NCI-H446 (cell line): Measurements from ENCODE around the gene UPK1A.
"Not testable (repeated sequence)": the region's sequence is repeated elsewhere in the genome, so short reads cannot be mapped to it uniquely, and the experiment has no call there.

Experiments
- DNase-seq, 2 experiments: peaks; one replicate each; lab custom pipeline; 2025; lab: John Stamatoyannopoulos, UW

The UPK1A gene

DNA sequence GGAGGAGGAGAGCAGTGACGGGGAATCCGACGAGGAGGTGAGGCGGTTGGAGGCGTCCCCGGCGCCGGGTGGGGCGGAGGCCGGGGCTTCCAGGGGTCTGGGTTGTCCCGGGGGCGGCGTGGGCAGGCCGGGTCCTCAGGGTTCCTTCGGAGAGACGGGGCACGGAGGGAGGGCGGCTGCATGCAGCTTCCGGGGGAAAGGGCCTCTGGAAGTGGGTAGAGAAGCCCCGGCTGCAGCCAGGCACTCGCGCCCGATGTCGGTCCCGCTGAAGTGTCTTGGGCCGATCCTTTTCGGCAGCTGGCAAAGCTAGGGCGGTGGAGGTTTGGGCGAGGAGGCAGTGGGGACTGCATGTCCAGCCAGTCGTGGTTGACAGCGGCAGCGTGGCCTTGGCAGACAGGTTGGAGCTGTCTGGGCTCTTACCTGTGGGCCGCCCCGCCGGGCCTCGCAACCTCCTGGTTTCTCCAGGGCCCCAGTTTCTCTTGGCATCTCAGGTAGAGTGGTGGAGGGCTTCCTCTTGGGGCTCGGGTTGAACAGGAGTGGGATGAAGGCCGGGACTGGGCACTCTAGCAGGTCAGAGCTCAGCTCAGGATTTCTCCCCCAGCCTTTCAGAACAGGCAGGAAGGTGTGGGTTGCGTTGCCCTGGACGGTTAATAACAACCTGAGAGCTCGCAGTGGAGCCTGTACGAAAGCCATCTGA is 52.2 kb downstream of the UPK1A start:
- no peak for DNase-seq

DNA sequence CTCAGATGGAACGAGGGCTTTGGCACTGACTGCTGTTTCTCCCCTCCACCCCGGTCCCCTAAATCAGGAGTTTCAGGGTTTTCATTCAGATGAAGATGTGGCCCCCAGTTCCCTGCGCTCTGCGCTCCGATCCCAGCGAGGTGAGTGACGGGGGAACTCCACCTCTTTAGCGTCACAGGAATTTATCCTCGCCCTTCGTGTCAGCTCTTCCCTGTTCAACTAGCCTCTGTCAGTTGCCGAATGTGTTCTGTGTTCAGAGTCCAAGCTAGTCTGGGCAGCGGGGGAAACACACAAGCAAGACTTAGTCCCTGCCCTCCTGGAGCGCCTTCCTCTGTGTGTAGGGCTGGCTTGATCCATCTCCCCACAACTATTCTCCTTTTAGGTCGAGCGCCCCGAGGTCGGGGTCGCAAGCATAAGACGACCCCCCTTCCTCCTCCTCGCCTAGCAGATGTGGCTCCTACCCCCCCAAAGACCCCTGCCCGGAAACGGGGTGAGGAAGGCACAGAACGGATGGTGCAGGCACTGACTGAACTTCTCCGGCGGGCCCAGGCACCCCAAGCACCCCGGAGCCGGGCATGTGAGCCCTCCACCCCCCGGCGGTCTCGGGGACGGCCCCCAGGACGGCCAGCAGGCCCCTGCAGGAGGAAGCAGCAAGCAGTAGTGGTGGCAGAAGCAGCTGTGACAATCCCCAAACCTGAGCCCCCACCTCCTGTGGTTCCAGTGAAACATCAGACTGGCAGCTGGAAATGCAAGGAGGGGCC is 53.3 kb downstream of the UPK1A start:
- no peak for DNase-seq

DNA sequence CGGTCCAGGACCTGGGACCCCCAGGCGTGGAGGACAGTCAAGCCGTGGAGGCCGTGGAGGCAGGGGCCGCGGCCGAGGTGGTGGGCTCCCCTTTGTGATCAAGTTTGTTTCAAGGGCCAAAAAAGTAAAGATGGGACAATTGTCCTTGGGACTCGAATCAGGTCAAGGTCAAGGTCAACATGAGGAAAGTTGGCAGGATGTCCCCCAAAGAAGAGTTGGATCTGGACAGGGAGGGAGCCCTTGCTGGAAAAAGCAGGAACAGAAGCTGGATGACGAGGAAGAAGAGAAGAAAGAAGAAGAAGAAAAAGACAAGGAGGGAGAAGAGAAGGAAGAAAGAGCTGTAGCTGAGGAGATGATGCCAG is 53.8 kb downstream of the UPK1A start:
- DNase-seq, result no peak

DNA sequence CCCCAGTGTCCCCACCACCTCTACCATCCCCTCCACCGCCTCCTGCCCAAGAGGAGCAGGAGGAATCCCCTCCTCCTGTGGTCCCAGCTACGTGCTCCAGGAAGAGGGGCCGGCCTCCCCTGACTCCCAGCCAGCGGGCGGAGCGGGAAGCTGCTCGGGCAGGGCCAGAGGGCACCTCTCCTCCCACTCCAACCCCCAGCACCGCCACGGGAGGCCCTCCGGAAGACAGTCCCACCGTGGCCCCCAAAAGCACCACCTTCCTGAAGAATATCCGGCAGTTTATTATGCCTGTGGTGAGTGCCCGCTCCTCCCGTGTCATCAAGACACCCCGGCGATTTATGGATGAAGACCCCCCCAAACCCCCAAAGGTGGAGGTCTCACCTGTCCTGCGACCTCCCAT is 54.3 kb downstream of the UPK1A start:
- DNase-seq, result no peak

DNA sequence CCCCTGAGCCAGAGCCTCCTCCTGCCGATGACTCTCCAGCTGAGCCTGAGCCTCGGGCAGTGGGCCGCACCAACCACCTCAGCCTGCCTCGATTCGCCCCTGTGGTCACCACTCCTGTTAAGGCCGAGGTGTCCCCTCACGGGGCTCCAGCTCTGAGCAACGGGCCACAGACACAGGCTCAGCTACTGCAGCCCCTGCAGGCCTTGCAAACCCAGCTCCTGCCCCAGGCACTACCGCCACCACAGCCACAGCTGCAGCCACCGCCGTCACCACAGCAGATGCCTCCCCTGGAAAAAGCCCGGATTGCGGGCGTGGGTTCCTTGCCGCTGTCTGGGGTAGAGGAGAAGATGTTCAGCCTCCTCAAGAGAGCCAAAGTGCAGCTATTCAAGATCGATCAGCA is 55.1 kb downstream of the UPK1A start:
- DNase-seq, result no peak

DNA sequence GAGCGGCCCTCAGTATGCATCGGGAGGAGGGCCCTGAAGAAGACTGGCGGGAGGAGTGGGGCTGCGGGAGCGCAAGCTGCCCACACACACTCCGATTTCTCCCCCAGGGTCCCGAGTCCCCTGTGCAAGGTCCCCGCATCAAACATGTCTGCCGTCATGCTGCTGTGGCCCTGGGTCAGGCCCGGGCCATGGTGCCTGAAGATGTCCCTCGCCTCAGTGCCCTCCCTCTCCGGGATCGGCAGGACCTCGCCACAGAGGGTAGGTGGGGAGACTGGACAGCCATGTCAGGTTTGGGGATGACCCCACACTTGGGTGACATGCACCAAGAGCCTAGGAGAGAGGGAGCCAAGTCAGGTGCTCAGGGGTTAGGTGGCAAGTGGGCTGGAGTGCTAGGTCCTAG is 56.1 kb downstream of the UPK1A start:
- DNase-seq, result no peak

DNA sequence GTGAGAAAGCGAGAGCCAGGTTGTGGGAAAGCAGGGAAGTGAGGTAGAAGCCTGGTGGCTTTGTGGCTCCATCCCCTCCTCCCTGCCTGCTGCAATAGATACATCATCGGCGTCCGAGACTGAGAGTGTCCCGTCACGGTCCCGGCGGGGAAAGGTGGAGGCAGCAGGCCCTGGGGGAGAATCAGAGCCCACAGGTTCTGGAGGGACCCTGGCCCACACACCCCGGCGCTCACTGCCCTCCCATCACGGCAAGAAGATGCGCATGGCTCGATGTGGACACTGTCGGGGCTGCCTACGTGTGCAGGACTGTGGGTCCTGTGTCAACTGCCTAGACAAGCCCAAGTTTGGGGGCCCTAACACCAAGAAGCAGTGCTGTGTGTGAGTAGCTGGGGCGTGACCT is 56.6 kb downstream of the UPK1A start:
- DNase-seq, result no peak

DNA sequence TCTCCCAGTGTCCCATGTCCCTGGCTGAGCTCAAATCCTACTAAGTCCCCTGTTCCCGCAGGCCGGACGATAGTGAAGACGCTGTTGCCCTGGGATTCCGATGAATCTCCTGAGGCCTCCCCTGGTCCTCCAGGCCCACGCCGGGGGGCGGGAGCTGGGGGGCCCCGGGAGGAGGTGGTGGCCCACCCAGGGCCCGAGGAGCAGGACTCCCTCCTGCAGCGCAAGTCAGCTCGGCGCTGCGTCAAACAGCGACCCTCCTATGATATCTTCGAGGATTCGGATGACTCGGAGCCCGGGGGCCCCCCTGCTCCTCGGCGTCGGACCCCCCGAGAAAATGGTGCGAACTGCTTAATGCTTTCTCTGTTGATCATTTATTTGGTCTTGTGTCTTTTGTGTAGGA is 57.4 kb downstream of the UPK1A start:
- DNase-seq, result no peak

DNA sequence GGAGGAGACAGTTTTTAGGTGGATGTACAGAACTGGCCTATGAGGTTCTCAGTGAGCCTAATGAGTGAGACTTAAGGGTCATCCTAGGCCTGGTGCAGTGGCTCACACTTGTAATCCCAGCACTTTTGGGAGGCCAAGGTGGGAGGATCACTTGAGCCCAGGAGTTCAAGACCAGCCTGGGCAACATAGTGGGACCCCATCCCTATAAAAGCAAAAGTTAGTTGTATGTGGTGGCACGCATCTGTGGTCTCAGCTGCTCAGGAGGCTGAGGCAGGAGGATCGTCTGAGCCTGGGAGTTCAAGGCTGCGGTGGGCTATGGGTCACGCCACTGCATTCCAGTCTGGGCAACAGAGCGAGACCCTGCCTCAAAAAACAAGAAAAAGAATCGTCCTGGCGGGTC is 57.8 kb downstream of the UPK1A start:
- not testable (repeated sequence) for DNase-seq

DNA sequence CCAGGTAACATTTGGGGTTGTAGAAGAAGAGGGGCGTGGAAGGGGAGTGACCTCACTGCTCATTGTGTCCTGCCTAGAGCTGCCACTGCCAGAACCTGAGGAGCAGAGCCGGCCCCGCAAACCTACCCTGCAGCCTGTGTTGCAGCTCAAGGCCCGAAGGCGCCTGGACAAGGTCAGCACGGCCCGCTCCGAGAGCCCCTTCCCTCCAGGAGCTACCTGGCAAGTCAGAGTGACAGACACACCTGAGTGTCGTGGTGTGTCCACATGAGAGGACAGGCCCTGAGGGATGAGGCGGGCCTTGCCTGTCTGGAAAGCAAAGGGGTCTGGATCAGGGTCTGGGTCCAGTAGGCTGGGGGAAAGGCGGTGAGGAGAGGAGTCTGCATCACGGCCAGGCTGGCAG is 58.2 kb downstream of the UPK1A start:
- DNase-seq, result no peak

DNA sequence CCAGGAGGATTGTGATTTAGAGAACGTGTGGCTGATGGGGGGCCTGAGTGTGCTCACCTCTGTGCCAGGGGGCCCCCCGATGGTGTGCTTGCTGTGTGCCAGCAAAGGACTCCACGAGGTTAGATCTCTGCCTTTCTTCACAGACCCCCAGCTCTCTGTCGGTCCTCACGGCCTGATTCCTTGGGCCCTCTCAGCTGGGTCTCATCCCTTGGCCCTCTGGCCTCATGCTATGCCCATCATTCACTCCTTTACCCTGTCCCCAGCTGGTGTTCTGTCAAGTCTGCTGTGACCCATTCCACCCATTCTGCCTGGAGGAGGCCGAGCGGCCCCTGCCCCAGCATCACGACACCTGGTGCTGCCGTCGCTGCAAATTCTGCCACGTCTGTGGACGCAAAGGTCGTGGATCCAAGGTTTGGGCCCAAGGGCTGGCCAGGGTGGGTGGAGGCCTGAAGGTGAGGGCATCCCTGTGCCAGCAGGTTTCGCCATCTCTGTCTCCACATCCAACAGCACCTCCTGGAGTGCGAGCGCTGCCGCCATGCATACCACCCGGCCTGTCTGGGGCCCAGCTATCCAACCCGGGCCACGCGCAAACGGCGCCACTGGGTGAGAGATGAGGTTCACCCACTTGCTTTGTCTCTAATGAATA is 59.0 kb downstream of the UPK1A start:
- no peak for DNase-seq

DNA sequence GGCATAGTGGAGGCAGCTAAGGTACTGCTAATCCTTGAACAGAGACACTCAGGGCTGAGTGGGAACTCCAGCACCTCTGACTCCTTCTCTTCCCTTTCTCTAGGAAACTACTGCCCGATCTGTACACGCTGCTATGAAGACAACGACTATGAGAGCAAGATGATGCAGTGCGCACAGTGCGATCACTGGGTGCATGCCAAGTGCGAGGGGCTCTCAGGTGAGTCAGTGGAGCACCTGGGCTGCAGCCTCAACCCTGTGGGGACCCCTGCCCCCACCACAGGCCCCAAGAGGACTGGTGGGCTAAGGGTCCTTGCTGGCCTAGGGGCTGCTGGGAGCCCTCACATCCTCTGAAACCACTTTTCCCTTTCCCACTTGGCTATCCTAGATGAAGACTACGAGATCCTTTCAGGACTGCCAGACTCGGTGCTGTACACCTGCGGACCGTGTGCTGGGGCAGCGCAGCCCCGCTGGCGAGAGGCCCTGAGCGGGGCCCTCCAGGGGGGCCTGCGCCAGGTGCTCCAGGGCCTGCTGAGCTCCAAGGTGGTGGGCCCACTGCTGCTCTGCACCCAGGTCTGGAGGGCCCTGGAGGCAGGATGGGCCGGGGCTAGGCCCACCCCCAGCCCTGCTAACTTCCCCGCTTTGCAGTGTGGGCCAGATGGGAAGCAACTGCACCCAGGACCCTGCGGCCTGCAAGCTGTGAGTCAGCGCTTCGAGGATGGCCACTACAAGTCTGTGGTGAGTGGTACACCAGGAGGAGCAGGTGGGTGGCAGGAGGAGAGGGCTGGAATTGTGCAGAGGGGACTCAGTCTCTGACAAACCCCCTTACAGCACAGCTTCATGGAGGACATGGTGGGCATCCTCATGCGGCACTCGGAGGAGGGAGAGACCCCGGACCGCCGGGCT is 61.0 kb downstream of the UPK1A start:
- DNase-seq, result no peak
